Myocyte (in vitro differentiated cells): ENCODE measurements around the gene IL36B. TPM values are rescaled to one million over a fixed set of nuclear protein-coding genes. Genes with fewer than 3 reads are reported as not detected.

ENCODE experiments used
- DNase-seq: peaks from one replicate; pipeline ENCODE4 v3.0.0-alpha.2; 2012; ENCODE audit warnings: low read depth
- total RNA-seq: library from RNA; depleted of rRNA; stranded (reverse); fragments of >200 nt; gene quantifications from 2 replicates; pipeline ENCODE4 v1.2.3, GENCODE V29; 2014

The IL36B gene
- total RNA-seq, 1 donor from 2014 or later: not detected

GRCh38 chr2:113012436-113013335, 40.0 kb downstream of the IL36B start:
- DNase-seq: no peak

- no peak for DNase-seq
Measured at GRCh38 chr2:113011108-113011507, 41.6 kb downstream of the IL36B start.

GRCh38 chr2:113010088-113010487, 42.6 kb downstream of the IL36B start:
- no peak for DNase-seq

- DNase-seq: no peak
Measured at GRCh38 chr2:113009622-113010021, 43.0 kb downstream of the IL36B start.

GRCh38 chr2:113007250-113007649, 45.4 kb downstream of the IL36B start:
- DNase-seq: no peak

GRCh38 chr2:113005030-113005509, 47.6 kb downstream of the IL36B start, which contains the start of gene IL36A:
Gene IL36A (plus strand): TSS chr2:113005459. CDS start chr2:113005872, 413 bp downstream.
- no peak for DNase-seq

- no peak for DNase-seq
Measured at GRCh38 chr2:113002677-113003076, 50.0 kb downstream of the IL36B start.

GRCh38 chr2:113000436-113000835, 52.2 kb downstream of the IL36B start:
- DNase-seq: no peak

- no peak for DNase-seq
Measured at GRCh38 chr2:112997151-112997550, 55.5 kb downstream of the IL36B start.

- no peak for DNase-seq
Measured at GRCh38 chr2:112996635-112997034, 56.0 kb downstream of the IL36B start.

GRCh38 chr2:112995346-112995920, 57.2 kb downstream of the IL36B start:
- no peak for DNase-seq

GRCh38 chr2:112994648-112995047, 58.0 kb downstream of the IL36B start:
- DNase-seq: no peak

- DNase-seq: no peak
Measured at GRCh38 chr2:112993831-112994230, 58.8 kb downstream of the IL36B start.

GRCh38 chr2:112989611-112990010, 63.1 kb downstream of the IL36B start:
- DNase-seq: no peak

- no peak for DNase-seq
Measured at GRCh38 chr2:112985090-112985489, 67.6 kb downstream of the IL36B start.

GRCh38 chr2:112980537-112980936, 72.1 kb downstream of the IL36B start:
- DNase-seq: no peak

GRCh38 chr2:112979731-112980130, 72.9 kb downstream of the IL36B start:
- no peak for DNase-seq

- DNase-seq: no peak
Measured at GRCh38 chr2:112977559-112978056, 75.1 kb downstream of the IL36B start, which contains the start of gene IL36G. Gene IL36G (plus strand): TSS chr2:112978006. CDS start chr2:112978639, 633 bp downstream.
